Activated naive CD4-positive, alpha-beta T cell treated with anti-CD3 and anti-CD28 coated beads, Interleukin-2, amount 50 U/mL, for 16 hours (primary cell): Measurements from ENCODE around the gene CCL26.
"Not testable (repeated sequence)": the region's sequence is repeated elsewhere in the genome, so short reads cannot be mapped to it uniquely, and the experiment has no call there.

ENCODE experiments used
- DNase-seq: peaks from one replicate; pipeline ENCODE4 v3.0.0-alpha.2; 2020

Gene CCL26

DNA sequence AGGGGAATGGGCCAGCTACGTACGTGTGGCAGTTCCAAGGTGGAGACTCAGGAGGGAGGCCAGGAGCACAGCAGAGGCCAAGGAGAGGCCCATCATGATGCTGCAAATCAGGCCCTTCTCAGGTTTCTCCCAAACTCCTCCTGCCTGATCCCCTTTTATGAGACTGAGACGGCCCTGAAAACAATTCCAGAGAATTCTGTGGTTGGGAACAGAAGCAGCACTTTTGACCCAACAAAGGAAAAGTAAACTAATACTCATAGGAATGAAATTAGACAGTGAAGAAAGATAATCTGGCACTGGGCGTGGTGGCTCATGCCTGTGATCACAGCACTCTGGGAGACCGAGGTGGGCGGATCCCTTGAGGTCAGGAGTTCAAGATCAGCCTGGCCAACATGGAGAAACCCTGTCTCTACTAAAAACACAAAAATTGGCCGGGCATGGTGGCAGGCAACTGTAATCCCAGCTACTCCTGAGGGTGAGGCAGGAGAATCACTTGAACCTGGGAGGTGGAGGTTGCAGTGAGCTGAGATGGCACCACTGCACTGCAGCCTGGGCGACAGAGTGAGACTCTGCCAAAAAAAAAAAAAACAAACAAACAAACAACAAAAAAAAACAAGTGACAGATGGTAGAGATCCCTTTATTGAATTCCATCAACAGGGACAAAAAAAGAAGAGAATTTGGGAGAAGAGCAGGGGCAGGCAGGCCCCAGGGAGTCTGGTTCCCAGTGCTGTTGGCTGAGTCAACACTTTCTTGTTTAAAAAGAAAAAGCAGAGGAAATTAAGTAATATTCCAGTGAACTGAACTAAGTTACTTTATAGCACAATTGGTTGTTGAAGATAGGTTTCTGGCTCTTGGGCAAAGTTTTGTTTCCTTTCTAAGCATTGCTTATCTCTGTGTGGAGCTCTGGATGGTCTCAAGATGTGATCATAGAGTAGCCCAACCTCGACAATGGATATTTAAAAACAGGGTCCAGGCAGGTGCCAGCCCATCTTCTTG, at the start of gene CCL26:
TSS of gene CCL26 (minus strand) at position 131 of the 997 bp plus-strand sequence. CDS start at position 96, 35 bp downstream.
- no peak for DNase-seq

DNA sequence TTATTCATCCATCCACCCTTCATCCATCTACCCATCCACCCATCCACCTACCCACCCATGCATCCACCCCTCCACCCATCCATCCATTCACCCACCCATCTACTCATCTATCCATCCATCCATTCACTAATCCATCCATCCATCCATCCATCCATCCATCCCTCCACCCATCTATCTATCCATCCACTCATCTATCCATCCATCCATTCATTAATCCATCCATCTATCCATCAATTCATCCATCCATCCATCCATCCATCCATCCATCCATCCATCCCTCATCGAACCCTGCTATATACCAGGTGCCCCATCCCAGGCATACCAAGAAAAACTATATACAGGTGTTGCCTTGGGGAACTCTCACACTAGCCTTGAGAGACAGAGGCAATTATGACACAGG, 48.7 kb upstream of the CCL26 start:
- no peak for DNase-seq

DNA sequence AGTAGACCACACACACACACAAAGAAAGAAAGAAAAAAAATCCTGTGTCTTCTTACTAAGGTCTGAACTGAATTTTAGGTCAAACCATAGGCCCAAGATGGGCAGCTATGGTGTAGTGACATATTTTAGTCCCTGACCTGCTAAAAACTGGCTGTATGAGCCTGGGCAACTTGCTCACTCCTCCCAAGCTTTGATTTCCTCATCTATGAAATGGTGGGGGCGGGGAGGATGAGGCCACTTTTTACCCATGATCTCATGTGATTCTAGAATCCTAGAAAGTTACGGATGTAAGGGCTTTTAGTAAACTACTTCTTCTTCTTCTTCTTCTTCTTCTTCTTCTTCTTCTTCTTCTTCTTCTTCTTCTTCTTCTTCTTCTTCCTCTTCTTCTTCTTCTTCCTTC, 47.7 kb upstream of the CCL26 start:
- DNase-seq = no peak

GRCh38 chr7:75818472-75818871, 46.5 kb upstream of the CCL26 start:
- no peak for DNase-seq

- DNase-seq = no peak
These were observed 45.1 kb upstream of the CCL26 start for GRCh38 chr7:75817116-75817515.

DNA sequence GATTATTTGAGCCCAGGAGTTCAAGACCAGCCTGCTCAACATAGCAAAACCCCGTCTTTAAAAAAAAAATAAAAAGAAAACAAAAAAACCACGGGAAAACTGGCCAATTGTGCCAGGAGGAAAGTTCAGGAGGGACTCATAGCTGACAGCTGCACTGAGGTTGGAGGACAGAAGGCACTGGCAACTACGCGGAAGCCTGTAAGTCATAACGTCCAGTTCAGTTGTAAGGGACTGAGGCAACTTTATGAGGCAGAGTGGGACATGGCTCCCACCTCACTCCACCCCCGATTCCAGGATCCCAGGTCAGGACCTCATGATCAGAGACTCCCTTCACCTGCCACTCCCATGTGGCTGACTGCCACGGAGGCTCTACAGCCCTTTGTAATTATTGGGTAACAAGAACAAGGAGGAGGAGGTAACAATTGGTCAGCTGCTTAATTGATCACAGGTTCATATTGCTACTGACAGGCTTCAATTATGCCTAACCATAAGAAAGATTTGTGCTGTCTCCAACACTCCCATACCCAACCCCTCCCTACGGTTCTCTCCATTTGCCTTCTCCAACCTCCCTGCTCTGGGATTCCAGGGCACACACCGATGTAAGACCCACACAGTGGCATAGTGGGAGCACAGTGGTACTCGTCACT, 43.5 kb upstream of the CCL26 start:
- DNase-seq = no peak

DNA sequence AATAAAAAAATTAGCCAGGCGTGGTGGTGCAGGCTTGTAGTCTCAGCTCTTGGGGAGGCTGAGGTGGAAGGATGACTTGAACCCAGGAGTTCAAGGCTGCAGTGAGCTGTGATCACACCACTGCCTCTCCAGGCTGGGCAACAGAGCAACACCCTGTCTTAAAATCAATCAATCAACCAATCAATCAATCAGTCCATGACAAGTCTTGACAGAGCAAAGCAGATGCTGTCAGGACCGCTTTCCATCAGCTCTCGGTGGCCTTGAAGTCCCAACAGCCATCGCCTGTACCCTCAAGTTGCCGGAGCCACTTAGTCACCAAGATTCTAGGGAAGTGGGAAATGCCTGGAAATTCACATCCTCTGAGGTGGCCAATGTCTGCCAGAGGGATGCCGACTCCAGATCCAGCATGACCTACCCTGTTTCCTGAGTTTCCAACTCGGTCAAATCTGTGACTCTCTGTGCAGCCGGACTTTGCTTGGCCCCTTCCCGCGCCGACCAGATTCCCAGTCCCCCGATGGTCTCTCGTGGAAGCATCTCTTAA, 42.5 kb upstream of the CCL26 start:
- no peak for DNase-seq

DNA sequence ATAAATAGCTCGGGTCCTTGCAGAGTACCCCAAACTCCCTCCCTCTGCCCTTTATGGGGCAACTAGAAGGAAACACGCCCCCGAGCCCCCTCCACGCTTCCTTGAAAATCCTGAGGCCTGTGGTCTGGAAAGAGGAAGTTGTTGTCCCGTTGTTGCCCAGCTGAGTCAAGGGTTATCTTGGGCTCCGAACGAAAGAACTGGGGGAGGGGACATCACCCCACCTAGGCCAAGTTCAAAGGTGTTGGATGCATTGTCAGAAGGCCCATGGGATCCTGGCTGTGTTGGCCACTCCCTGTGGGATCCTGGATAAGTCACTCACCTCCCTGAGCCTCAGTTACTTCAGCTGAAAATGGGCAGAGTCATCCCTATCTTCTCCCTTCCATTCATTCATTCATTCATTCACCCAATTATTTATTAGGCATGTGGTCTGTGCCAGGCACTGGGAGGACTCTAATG, 41.8 kb upstream of the CCL26 start, which contains the start of gene CCL24:
TSS of gene CCL24 (minus strand) at position 26 of the 456 bp plus-strand sequence. CDS start 91 bp downstream, outside the sequence.
- DNase-seq = no peak

- no peak for DNase-seq
These were observed 41.1 kb upstream of the CCL26 start for GRCh38 chr7:75813084-75813483.

GRCh38 chr7:75811894-75812678, 40.1 kb upstream of the CCL26 start:
- no peak for DNase-seq

DNA sequence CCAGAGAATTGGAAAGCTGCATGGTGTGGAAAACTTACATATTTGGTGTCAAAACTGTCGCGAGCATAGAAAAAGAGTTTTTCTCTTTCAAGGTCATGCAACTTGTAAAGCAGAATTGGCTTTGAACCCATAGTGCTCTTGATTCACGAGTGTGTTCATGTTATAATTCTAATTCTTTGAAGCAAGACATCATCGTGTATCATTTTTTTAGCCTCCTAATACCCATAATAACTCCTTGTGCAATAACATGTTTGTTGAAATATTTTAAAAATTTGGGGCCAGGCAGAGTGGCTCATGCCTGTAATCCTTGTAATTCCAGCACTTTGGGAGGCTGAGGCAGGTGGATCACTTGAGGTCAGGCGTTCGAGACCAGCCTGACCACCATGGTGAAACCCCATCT, 37.4 kb upstream of the CCL26 start:
- DNase-seq = no peak

DNA sequence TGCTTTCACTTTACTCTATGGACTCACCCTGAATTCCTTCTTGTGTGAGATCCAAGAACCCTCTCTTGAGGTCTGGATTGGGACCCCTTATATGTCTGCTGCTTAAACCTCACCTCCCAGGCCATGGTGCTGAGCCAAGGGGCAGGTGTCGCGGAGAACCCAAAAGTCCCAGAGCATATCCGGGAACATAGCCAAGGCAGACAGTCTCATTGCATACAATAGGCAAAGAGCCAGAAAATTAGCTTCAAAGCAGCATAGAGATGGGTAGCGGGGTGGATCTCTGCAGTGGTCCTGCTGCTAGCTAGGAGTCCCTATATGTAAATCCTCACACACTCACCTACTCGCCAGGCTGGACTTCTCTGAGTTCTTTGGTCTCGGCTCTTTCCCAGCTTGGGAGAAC, 36.1 kb upstream of the CCL26 start:
- DNase-seq = no peak

GRCh38 chr7:75807452-75807851, 35.4 kb upstream of the CCL26 start:
- no peak for DNase-seq

GRCh38 chr7:75806560-75807307, 34.7 kb upstream of the CCL26 start:
- no peak for DNase-seq

GRCh38 chr7:75804705-75805104, 32.7 kb upstream of the CCL26 start:
- DNase-seq = no peak

GRCh38 chr7:75804004-75804403, 32.0 kb upstream of the CCL26 start:
- DNase-seq = no peak

GRCh38 chr7:75802552-75802821, 30.5 kb upstream of the CCL26 start:
- no peak for DNase-seq

DNA sequence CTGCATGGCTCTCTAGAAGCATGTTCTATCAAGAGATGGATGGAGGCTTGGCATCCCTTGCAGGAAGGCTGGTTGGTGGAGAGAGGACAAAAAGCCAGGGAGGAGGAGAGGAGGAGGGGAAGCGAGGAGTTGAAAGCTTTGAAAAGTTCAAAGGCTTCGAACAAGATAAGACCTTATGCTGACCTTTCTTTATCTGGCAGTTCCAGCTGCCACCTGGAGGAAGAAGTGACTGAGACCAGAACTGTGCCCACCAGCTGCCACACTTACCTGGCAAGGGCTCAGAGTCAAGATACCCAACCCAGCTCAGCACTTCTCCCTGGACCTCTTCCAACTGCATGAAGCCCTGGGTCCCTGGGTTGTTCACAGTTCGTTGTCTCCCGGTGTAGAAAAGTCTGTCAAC, 26.8 kb upstream of the CCL26 start:
- DNase-seq = no peak

DNA sequence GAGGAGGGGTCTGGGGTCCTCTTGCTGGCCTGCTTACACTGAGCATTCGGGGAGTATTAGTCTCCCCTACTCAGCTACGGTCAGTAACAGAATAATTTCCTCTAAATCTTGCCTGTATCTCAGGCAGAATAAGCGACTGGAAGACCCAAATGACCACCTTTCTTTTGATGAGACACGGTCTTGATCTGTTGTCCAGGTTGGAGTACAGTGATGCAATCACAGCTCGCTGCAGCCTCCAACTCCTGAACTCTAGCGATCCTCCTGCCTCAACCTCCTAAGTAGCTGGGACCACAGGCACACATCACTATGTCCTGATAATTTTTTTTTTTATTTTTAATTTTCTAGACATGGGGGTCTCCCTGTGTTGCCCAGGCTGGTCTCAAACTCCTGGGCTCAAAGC, 24.4 kb upstream of the CCL26 start:
- DNase-seq = no peak

GRCh38 chr7:75795831-75796285, 23.8 kb upstream of the CCL26 start:
- DNase-seq = no peak

- DNase-seq = no peak
These were observed 21.7 kb upstream of the CCL26 start for GRCh38 chr7:75793676-75794075.

DNA sequence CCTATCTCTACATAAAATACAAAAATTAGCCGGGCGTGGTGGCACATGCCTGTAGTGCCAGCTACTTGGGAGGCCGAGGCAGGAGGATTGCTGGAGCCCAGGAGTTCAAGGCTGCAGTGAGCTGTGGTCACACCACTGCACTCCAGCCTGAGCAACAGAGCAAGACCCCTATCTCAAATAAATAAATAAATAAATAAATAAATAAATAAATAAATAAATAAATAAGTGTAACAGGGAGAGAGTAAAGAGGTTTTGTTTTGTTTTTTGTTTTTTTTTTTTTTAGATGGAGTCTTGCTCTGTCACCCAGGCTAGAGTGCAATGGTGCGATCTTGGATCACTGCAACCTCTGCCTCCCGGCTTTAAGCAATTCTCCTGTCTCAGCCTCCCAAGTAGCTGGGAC, 20.6 kb upstream of the CCL26 start:
- not testable (repeated sequence) for DNase-seq
